ENCODE measurements around the gene ACSS2.

ACSS2 gene

GRCh38 chr20:34947336-34947735 is 70.9 kb downstream of the ACSS2 start:
- Histone ChIP-seq H3K4me3 (replicated peaks; ENCODE audit: insufficient read depth, low read length) (no peak overlapping the region), H3K27me3 (ENCODE audit: insufficient read depth, poor library complexity, severe bottlenecking) (no peaks in the 10 kb centered on the region), H3K27ac (replicated peaks) (no peak overlapping the region)
- TF ChIP-seq CTCF (IDR thresholded peaks at IDR 0.05; ENCODE audit: insufficient read depth, low read length), result no peak
- TF ChIP-seq SPI1 (IDR thresholded peaks at IDR 0.05; ENCODE audit: borderline replicate concordance, low read depth), result no peak
- TF ChIP-seq GABPA (IDR thresholded peaks at IDR 0.05; ENCODE audit: low read depth), result no peak
- no peak for TF ChIP-seq POLR2AphosphoS5 (IDR thresholded peaks at IDR 0.05; ENCODE audit: low read depth)
- TF ChIP-seq REST (IDR thresholded peaks at IDR 0.05; ENCODE audit: insufficient replicate concordance, low read depth), result no peak
- no peak for DNase-seq (ENCODE audit: low read depth in 1 of 2, low spot score in 1 of 2)

GRCh38 chr20:34948030-34948429 is 71.6 kb downstream of the ACSS2 start:
- H3K27me3 ChIP-seq (ENCODE audit: insufficient read depth, poor library complexity, severe bottlenecking), result no peaks in the 10 kb centered on the region
- DNase-seq (ENCODE audit: low read depth in 1 of 2, low spot score in 1 of 2), result no peak

GRCh38 chr20:34949120-34949519 is 72.7 kb downstream of the ACSS2 start:
- Histone ChIP-seq H3K27ac (replicated peaks) (no peak overlapping the region), H3K4me3 (replicated peaks; ENCODE audit: insufficient read depth, low read length) (no peak overlapping the region), H3K27me3 (ENCODE audit: insufficient read depth, poor library complexity, severe bottlenecking) (no peaks in the 10 kb centered on the region)
- no peak for TF ChIP-seq SPI1 (IDR thresholded peaks at IDR 0.05; ENCODE audit: borderline replicate concordance, low read depth)
- TF ChIP-seq POLR2AphosphoS5 (IDR thresholded peaks at IDR 0.05; ENCODE audit: low read depth), result no peak
- no peak for TF ChIP-seq GABPA (IDR thresholded peaks at IDR 0.05; ENCODE audit: low read depth)
- no peak for DNase-seq (ENCODE audit: low read depth in 1 of 2, low spot score in 1 of 2)

More at GRCh38 chr20:34948030-34948429, 71.6 kb downstream of the ACSS2 start:
- Histone ChIP-seq H3K4me3 (replicated peaks; ENCODE audit: insufficient read depth, low read length) (no peak overlapping the region), H3K27ac (replicated peaks) (no peak overlapping the region)
- TF ChIP-seq REST (IDR thresholded peaks at IDR 0.05; ENCODE audit: insufficient replicate concordance, low read depth), result no peak
- no peak for TF ChIP-seq POLR2AphosphoS5 (IDR thresholded peaks at IDR 0.05; ENCODE audit: low read depth)
- no peak for TF ChIP-seq SPI1 (IDR thresholded peaks at IDR 0.05; ENCODE audit: borderline replicate concordance, low read depth)
- no peak for TF ChIP-seq GABPA (IDR thresholded peaks at IDR 0.05; ENCODE audit: low read depth)
- TF ChIP-seq CTCF (IDR thresholded peaks at IDR 0.05; ENCODE audit: insufficient read depth, low read length), result no peak

- no peak overlapping the region for H3K4me3 ChIP-seq (replicated peaks; ENCODE audit: insufficient read depth, low read length)
Measured at GRCh38 chr20:34951252-34951651, 74.8 kb downstream of the ACSS2 start.

GRCh38 chr20:34951652-34952051 is 75.2 kb downstream of the ACSS2 start:
- Histone ChIP-seq H3K27ac (replicated peaks) (no peak overlapping the region), H3K27me3 (ENCODE audit: insufficient read depth, poor library complexity, severe bottlenecking) (no peaks in the 10 kb centered on the region), H3K4me3 (replicated peaks; ENCODE audit: insufficient read depth, low read length) (no peak overlapping the region)
- TF ChIP-seq CTCF (IDR thresholded peaks at IDR 0.05; ENCODE audit: insufficient read depth, low read length) (no peak), POLR2AphosphoS5 (IDR thresholded peaks at IDR 0.05; ENCODE audit: low read depth) (no peak), SPI1 (IDR thresholded peaks at IDR 0.05; ENCODE audit: borderline replicate concordance, low read depth) (no peak), REST (IDR thresholded peaks at IDR 0.05; ENCODE audit: insufficient replicate concordance, low read depth) (no peak), GABPA (IDR thresholded peaks at IDR 0.05; ENCODE audit: low read depth) (no peak)
- DNase-seq (ENCODE audit: low read depth in 1 of 2, low spot score in 1 of 2), result no peak

More at GRCh38 chr20:34951252-34951651, 74.8 kb downstream of the ACSS2 start:
- TF ChIP-seq GABPA (IDR thresholded peaks at IDR 0.05; ENCODE audit: low read depth), result no peak
- DNase-seq (ENCODE audit: low read depth in 1 of 2, low spot score in 1 of 2), result no peak
- no peak overlapping the region for H3K27ac ChIP-seq (replicated peaks)
- no peaks in the 10 kb centered on the region for H3K27me3 ChIP-seq (ENCODE audit: insufficient read depth, poor library complexity, severe bottlenecking)
